Activated CD4-positive, alpha-beta T cell treated with anti-CD3 and anti-CD28 coated beads, Interleukin-2, amount 10 ng/mL, durations not matched to agents 24 days and 14 days (primary cell): ENCODE data around the gene PARD6G. TPM values are rescaled to one million over a fixed set of nuclear protein-coding genes. Genes with fewer than 3 reads are reported as not detected.
A peak's percentile ranks its signal among the peaks of the same experiment; 100 is the strongest.
"Not testable (repeated sequence)": the region's sequence is repeated elsewhere in the genome, so short reads cannot be mapped to it uniquely, and the experiment has no call there.

Experiments used
- DNase-seq: peaks from one replicate; pipeline ENCODE4 v3.0.0; 2022
- H3K27ac Mint-ChIP-seq: one replicate; pipeline ENCODE4 v1.8.0; 2022; ENCODE audit warnings: mild to moderate bottlenecking, mixed read lengths
- H3K27me3 Mint-ChIP-seq: one replicate; pipeline ENCODE4 v1.8.0; 2022; ENCODE audit warnings: mixed read lengths
- H3K36me3 Mint-ChIP-seq: one replicate; pipeline ENCODE4 v1.8.0; 2022; ENCODE audit warnings: low read depth, mild to moderate bottlenecking, mixed read lengths
- H3K4me1 Mint-ChIP-seq: one replicate; pipeline ENCODE4 v1.8.0; 2021; ENCODE audit warnings: mixed read lengths
- H3K4me3 Mint-ChIP-seq: one replicate; pipeline ENCODE4 v1.8.0; 2022; ENCODE audit warnings: mild to moderate bottlenecking, moderate library complexity, mixed read lengths
- H3K9me3 Mint-ChIP-seq: one replicate; pipeline ENCODE4 v1.8.0; 2021; ENCODE audit warnings: mixed read lengths
- intact Hi-C: fragments of 100-400 bp; cut with micrococcal nuclease; formaldehyde crosslinking; loops from one replicate; pipeline ENCODE4 v1.15.1; 2023
- total RNA-seq: library from RNA; stranded (reverse); gene quantifications from 2 replicates; pipeline ENCODE4 v1.2.3, GENCODE V29; 2022

The PARD6G gene, protein sequence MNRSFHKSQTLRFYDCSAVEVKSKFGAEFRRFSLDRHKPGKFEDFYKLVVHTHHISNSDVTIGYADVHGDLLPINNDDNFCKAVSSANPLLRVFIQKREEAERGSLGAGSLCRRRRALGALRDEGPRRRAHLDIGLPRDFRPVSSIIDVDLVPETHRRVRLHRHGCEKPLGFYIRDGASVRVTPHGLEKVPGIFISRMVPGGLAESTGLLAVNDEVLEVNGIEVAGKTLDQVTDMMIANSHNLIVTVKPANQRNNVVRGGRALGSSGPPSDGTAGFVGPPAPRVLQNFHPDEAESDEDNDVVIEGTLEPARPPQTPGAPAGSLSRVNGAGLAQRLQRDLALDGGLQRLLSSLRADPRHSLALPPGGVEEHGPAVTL
- total RNA-seq = 0.40 and 0.47 TPM in 2 replicates

GRCh38 chr18:80247393-80247841 is at the start of gene PARD6G:
TSS of gene PARD6G (minus strand) at chr18:80247514. CDS start at chr18:80247348, 166 bp downstream.
- Mint-ChIP-seq H3K4me1 (no peaks in the 10 kb centered on the region), H3K27ac (no peak within 1 kb of the TSS), H3K9me3 (no peaks in the 10 kb centered on the region), H3K4me3 (peak within 1 kb of the TSS; percentile 59), H3K36me3 (no peaks in the 10 kb centered on the region), H3K27me3 (peaks cover 41% of the 10 kb centered on the region)
- DNase-seq = peak; percentile 81
- intact Hi-C loops = no loop called here

GRCh38 chr18:80262241-80263033 is 15.1 kb upstream of the PARD6G start:
- peak; percentile 73 for DNase-seq
- H3K27ac Mint-ChIP-seq, H3K27me3 Mint-ChIP-seq, H3K4me3 Mint-ChIP-seq, H3K4me1 Mint-ChIP-seq, H3K9me3 Mint-ChIP-seq, H3K36me3 Mint-ChIP-seq, intact Hi-C loops: not testable (repeated sequence)

DNA sequence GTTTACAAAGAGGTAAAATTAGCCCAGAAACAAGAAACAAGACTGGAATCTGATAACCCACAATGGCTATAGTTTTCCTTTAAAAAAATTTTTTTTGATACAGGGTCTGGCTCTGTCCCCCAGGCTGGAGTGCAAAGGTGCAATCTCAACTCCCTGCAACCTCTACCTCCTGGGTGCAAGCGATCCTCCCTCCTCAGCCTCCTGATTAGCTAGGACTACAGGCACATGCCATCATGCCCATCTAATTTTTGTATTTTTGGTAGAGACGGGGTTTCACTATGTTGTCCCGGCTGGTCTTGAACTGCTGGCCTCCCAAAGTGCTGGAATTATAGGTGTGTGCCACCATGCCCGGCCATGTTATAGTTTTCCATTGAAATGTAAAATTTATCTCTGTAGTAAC is 12.3 kb upstream of the PARD6G start:
- H3K4me1 Mint-ChIP-seq = no peaks in the 10 kb centered on the region
- no peak for DNase-seq
- no peak overlapping the region for H3K27ac Mint-ChIP-seq
- intact Hi-C loops = no loop called here
- no peaks in the 10 kb centered on the region for H3K9me3 Mint-ChIP-seq
- no peak overlapping the region for H3K4me3 Mint-ChIP-seq
- H3K27me3 Mint-ChIP-seq = peaks cover 2% of the 10 kb centered on the region
- no peaks in the 10 kb centered on the region for H3K36me3 Mint-ChIP-seq

GRCh38 chr18:80258640-80259039 is 11.3 kb upstream of the PARD6G start:
- Mint-ChIP-seq H3K27me3 (peaks cover 2% of the 10 kb centered on the region), H3K4me3 (no peak overlapping the region), H3K27ac (no peak overlapping the region), H3K4me1 (no peaks in the 10 kb centered on the region), H3K36me3 (no peaks in the 10 kb centered on the region), H3K9me3 (no peaks in the 10 kb centered on the region)
- intact Hi-C loops = no loop called here
- DNase-seq = no peak

- H3K4me1 Mint-ChIP-seq, H3K27me3 Mint-ChIP-seq, intact Hi-C loops, H3K9me3 Mint-ChIP-seq, H3K4me3 Mint-ChIP-seq, H3K36me3 Mint-ChIP-seq, H3K27ac Mint-ChIP-seq: not testable (repeated sequence)
- peak; percentile 85 for DNase-seq
Observed at GRCh38 chr18:80257579-80258543, 10.5 kb upstream of the PARD6G start.

GRCh38 chr18:80254971-80255500 is 7.7 kb upstream of the PARD6G start:
- intact Hi-C loops = no loop called here
- Mint-ChIP-seq H3K4me1 (no peaks in the 10 kb centered on the region), H3K27ac (no peak overlapping the region), H3K4me3 (no peak overlapping the region), H3K9me3 (no peaks in the 10 kb centered on the region), H3K36me3 (no peaks in the 10 kb centered on the region), H3K27me3 (peaks cover 2% of the 10 kb centered on the region)
- DNase-seq = no peak

- Mint-ChIP-seq H3K9me3 (no peaks in the 10 kb centered on the region), H3K4me1 (no peaks in the 10 kb centered on the region), H3K27ac (no peak overlapping the region), H3K27me3 (peaks cover 8% of the 10 kb centered on the region), H3K4me3 (no peak overlapping the region), H3K36me3 (no peaks in the 10 kb centered on the region)
- intact Hi-C loops = no loop called here
- DNase-seq = peak; percentile 70
Observed at GRCh38 chr18:80253871-80254492, 6.7 kb upstream of the PARD6G start.

DNA sequence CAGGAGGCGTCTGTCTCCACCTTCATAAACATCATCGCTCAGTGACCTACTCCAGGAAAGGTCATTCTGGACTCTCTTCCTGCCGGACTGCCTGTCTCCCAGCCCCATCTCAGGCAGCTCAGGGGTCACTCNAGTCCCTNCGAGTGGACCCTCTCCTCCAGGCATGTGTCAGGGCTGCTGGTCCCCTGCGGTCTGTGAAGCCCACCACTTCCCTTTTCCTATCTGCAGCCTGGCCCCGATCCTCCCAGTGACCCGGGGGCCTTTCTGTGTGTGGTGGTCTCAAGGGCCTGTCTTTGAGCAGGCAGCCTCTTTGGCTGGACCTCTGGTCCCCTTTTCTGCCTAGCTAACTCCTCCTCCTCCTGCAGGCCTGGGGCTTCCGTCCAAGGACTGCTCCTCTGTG is 5.9 kb upstream of the PARD6G start:
- Mint-ChIP-seq H3K4me1 (no peaks in the 10 kb centered on the region), H3K36me3 (no peaks in the 10 kb centered on the region), H3K4me3 (no peak overlapping the region), H3K9me3 (no peaks in the 10 kb centered on the region), H3K27me3 (peaks cover 13% of the 10 kb centered on the region), H3K27ac (no peak overlapping the region)
- intact Hi-C loops = no loop called here
- DNase-seq = no peak

- Mint-ChIP-seq H3K9me3 (no peaks in the 10 kb centered on the region), H3K4me1 (no peaks in the 10 kb centered on the region), H3K4me3 (no peak overlapping the region), H3K36me3 (no peaks in the 10 kb centered on the region), H3K27me3 (peaks cover 19% of the 10 kb centered on the region), H3K27ac (no peak overlapping the region)
- intact Hi-C loops = no loop called here
- DNase-seq = no peak
Observed at GRCh38 chr18:80252136-80252535, 4.8 kb upstream of the PARD6G start.

- no peak for DNase-seq
- Mint-ChIP-seq H3K27me3 (peaks cover 19% of the 10 kb centered on the region), H3K4me1 (no peaks in the 10 kb centered on the region), H3K36me3 (no peaks in the 10 kb centered on the region), H3K9me3 (no peaks in the 10 kb centered on the region), H3K27ac (no peak overlapping the region), H3K4me3 (no peak overlapping the region)
- intact Hi-C loops = no loop called here
Observed at GRCh38 chr18:80251700-80252099, 4.4 kb upstream of the PARD6G start.

DNA sequence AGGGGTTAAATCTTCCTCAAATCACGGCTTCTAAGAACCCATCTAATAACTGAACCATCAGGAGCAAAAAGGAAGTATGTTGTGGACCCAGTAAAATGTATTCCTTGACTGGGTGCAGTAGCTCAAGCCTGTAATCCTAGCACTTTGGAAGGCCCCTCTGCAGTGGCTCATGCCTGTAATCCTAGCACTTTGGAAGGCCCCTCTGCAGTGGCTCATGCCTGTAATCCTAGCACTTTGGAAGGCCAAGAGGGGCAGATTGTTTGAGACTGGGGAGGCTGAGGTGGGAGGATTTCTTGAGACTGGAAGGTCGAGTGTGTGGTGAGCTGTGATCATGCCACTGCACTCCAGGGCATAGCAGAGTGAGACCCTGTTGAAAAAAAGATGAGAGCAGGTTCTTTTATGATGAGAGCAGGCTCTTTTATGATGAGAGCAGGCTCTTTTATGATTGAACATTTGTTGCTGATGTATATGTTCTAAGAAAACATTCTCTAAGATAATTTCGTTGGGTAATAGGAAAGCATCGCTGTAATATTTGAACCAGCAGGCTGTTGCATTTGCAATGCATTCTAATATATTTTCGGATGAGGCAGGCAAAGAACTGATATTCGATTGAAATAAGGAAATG is 3.5 kb upstream of the PARD6G start:
- Mint-ChIP-seq H3K9me3 (no peaks in the 10 kb centered on the region), H3K27ac (no peak overlapping the region), H3K27me3 (peaks cover 21% of the 10 kb centered on the region), H3K4me1 (no peaks in the 10 kb centered on the region), H3K4me3 (no peak overlapping the region), H3K36me3 (no peaks in the 10 kb centered on the region)
- DNase-seq = no peak
- intact Hi-C loops = no loop called here

- no peak for DNase-seq
- H3K36me3 Mint-ChIP-seq = no peaks in the 10 kb centered on the region
- peaks cover 34% of the 10 kb centered on the region for H3K27me3 Mint-ChIP-seq
- intact Hi-C loops = no loop called here
- no peak overlapping the region for H3K27ac Mint-ChIP-seq
- H3K4me1 Mint-ChIP-seq = no peaks in the 10 kb centered on the region
- H3K4me3 Mint-ChIP-seq = no peak overlapping the region
- no peaks in the 10 kb centered on the region for H3K9me3 Mint-ChIP-seq
Observed at GRCh38 chr18:80249217-80250093, 2.1 kb upstream of the PARD6G start.
